ENCODE data around the gene DMRT3.

- no peak for TF ChIP-seq CTCF (conservative IDR thresholded peaks at IDR 0.05 in 1 of 2, IDR thresholded peaks at IDR 0.05 in 1 of 2; ENCODE audit: low read depth in 1 of 2, low read length in 2 of 2)
- TF ChIP-seq EZH2 (IDR thresholded peaks at IDR 0.05; ENCODE audit: low read length, missing control alignments), result no peak
These were observed 30.9 kb downstream of the DMRT3 start for GRCh38 chr9:1007312-1007711.

All from fibroblast of lung (primary cell).